GM12891 (cell line): ENCODE results near the gene EHMT1.
"Not testable (repeated sequence)": the region's sequence is repeated elsewhere in the genome, so short reads cannot be mapped to it uniquely, and the experiment has no call there.

Experiments
- DNase-seq: peaks from one replicate; pipeline ENCODE4 v3.0.0; 2011; ENCODE audit warnings: low spot score; ENCODE audit not compliant: insufficient read length
- FAIRE-seq: peaks from 2 replicates; lab custom pipeline; 2011; peaks lifted over from hg19 to GRCh38; lab: Jason Lieb, UNC
- PAX5 ChIP-seq: IDR thresholded peaks from 2 replicates; pipeline ENCODE4 v1.6.1; 2011; ENCODE audit warnings: low read length, moderate library complexity, mild to moderate bottlenecking; ENCODE audit not compliant: insufficient read depth, severe bottlenecking
- POLR2A ChIP-seq: IDR thresholded peaks from 2 replicates; pipeline ENCODE4 v1.6.1; 2011; ENCODE audit warnings: low read depth, low read length, control low read depth
- POLR2AphosphoS5 ChIP-seq: IDR thresholded peaks from 2 replicates; pipeline ENCODE4 v1.6.1; 2011; ENCODE audit warnings: low read depth, low read length, control low read depth
- POU2F2 ChIP-seq: IDR thresholded peaks from 2 replicates; pipeline ENCODE4 v1.6.1; 2011; ENCODE audit warnings: low read depth, mild to moderate bottlenecking, control low read depth, low read length, moderate library complexity
- SPI1 ChIP-seq: IDR thresholded peaks from 2 replicates; pipeline ENCODE4 v1.6.1; 2011; ENCODE audit warnings: low read depth, low read length, control low read depth
- TAF1 ChIP-seq: IDR thresholded peaks from 2 replicates; pipeline ENCODE4 v1.6.1; 2011; ENCODE audit warnings: low read depth, low read length, control low read depth

Gene EHMT1

DNA sequence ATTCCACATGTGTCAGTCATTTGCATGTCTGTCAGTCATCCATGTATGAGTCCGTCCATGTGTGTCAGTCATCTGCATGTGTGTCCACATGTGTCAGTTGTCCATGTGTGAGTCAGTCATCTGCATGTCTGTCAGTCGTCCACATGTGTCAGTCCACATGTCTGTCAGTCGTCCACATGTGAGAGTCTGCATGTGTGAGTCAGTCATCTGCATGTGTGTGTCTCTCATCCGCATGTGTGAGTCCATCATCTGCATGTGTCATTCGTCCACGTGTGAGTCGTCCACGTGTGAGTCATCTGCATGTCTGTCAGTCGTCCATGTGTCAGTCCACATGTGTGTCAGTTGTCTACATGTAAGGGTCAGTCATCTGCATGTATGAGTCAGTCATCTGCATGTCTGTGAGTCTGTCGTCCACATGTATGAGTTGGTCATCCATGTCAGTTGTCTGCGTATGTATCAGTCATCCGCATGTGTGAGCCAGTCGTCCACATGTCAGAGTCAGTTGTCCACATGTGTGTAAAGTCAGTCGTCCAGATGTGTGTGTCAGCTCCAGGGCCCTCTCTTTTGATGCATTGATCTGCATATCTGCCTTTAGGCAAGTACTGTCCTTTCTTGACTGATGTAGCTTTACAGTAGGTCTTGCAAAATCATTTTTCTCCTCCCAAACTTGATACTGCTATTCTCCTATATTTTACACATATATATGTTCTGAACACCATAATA is 186.3 kb downstream of the EHMT1 start:
- FAIRE-seq (peak; percentile 86), DNase-seq (no peak)
- no peak for TF ChIP-seq SPI1
- no peak for TF ChIP-seq PAX5
- TF ChIP-seq POLR2A, result no peak
- TF ChIP-seq POU2F2, result no peak
- TF ChIP-seq TAF1, result no peak
- no peak for TF ChIP-seq POLR2AphosphoS5

DNA sequence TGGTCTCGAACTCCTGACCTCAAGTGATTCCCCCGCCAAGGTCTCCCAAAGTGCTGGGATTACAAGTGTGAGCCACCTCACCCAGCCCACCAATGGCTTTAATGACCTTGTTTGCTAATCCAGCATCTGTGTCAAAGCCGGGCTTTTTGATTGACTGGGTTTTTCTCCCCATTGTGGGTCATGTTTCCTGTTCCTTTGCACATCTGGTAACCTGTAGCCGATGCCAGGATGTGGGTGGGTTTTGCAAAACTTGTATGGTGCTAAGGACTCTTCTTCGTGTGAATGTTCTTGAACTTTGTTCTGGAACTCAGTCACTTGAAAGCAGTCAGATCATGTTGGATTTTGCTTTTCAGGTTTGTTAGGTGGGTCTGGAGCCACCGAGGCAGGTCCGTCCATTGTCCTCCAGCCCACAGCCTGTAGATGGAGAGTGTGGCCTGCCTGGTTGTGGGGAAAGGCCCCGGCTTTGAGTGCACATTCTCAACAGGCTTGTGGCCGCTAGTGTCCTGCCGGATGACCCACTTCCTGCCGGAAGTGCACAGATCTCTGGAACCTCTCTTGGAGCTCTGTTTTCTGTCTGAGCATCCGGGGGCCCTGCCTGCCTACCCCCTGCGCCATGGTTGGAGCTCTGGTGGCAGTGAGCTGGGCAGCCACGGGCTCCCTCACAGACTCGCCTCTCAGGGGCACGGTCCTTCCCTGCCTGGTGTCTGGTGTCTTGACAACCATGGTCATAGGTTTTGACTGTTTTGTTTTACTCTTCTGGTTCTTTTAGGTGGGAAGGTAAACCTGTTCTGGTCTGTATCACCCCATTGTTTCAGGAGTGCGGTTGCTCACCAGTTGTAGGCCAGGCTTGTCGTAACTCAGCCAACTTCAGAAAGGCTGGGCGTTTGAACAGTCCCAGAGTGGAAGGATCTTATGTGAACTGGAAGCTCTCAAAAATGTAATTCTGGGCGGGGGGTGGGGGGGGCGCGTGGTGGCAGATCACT is 189.2 kb downstream of the EHMT1 start:
- FAIRE-seq (peak; percentile 50), DNase-seq (no peak)
- TF ChIP-seq PAX5 (no peak), POLR2A (no peak), POU2F2 (no peak)

DNA sequence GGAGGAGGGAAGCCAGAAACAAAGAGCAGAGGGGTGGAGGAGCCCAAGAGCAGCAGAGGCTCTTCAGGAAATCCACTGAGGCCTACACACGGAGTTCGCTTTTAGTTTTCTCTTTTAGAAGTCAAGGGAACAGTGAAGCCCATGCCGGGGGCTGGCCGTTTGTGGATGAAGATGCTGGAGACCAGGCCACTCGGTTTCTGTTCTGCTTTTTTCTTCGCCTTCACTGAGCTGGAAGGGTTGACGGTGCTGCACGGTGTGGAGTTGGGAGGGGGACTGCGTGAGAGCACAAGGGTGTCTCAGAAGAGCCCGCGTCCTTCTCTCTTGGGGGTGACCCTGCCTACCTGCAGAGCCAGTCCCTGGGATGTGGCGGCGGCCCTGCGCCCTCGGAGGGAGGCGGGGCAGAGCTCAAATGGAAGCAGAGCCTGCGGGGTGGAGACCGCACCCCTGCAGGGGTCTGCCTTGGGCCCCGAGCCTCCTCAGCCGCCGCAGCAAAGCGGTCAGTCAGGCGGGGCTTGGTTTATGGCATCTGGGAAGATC is 190.3 kb downstream of the EHMT1 start:
- TF ChIP-seq POU2F2 (no peak), SPI1 (peak; percentile 99)
- peak; percentile 68 for FAIRE-seq
- DNase-seq, result peak; percentile 85

DNA sequence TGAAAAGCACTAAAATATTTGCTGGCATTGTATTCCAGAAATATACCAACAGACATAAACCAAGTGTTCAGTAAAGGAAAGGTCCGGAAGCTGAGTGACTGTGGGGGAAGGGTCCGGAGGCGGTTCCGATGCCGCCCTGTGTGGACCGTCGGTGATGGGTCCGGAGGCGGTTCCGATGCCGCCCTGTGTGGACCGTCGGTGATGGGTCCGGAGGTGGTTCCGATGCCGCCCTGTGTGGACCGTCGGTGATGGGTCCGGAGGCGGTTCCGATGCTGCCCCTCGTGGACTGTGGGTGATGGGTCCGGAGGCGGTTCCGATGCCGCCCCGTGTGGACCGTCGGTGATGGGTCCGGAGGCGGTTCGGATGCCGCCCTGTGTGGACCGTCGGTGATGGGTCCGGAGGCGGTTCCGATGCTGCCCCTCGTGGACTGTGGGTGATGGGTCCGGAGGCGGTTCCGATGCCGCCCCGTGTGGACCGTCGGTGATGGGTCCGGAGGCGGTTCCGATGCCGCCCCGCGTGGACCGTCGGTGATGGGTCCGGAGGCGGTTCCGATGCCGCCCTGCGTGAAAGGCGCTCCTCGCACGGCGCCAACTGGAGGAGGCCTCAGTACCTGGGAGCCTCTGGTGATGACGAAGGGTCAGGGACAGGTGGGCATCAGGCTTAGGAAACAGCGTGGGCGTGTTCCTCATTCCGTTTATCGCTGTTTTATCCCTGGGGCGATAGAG is 191.1 kb downstream of the EHMT1 start:
- not testable (repeated sequence) for FAIRE-seq, DNase-seq

DNA sequence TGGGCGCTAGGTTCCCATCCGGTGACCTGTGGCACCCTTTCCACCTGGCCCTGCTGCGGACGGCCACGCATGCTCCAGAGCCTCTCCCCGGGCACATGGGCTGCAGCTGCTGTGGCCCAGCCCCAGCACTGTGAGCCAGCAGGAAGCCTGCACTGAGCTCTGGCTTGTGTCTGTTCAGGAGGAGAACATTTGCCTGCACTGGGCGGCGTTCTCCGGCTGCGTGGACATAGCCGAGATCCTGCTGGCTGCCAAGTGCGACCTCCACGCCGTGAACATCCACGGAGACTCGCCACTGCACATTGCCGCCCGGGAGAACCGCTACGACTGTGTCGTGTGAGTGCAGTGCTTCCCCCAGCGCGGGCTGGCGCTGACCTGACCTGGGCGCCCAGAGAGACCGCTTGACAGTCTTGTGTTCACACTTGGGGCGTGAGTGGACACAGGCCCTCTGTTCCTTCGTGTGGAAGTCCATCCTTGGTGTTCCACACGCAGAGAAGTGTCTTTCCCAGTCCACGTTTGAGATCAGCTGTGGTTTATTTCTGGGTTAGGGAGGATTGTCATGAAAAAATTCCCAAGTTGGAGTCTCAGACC is 192.6 kb downstream of the EHMT1 start:
- no peak for DNase-seq
- FAIRE-seq, result no peak
- TF ChIP-seq POLR2AphosphoS5 (no peak), POU2F2 (no peak), TAF1 (no peak), PAX5 (no peak), POLR2A (no peak), SPI1 (no peak)

DNA sequence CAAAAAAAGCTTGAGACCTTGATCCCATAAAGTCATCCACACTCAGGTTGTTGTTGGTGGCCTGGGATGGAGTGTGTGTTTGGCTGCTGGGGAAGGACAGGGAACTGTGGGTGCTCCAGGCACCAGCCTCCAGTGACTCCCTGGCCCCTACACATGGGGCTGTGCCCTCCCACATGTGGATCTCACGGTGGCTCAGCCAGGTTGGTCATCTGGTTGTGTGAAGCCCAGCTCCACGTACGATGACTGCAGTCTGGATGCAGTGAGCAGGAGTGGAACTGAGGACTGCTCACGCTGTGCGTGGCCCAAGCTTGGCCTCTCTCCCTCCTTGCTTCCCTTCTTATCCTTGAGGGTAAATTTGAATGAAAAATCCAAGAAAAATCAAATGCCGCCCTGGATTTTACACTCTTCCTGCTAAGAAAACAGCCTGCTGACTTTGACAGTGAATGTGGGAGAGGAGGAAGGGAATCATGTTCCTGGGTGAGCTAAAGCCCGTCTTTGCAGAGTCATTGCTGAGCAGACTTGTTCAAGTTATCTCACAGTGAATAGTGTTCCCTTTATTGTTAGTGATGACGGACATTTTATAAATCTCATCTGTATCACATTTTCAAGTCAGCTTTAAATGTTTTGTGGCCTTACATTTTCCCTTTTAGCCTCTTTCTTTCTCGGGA is 193.7 kb downstream of the EHMT1 start:
- no peak for TF ChIP-seq POU2F2
- TF ChIP-seq POLR2A, result no peak
- no peak for TF ChIP-seq PAX5
- TF ChIP-seq POLR2AphosphoS5, result no peak
- no peak for TF ChIP-seq TAF1
- TF ChIP-seq SPI1, result no peak
- FAIRE-seq, result no peak
- no peak for DNase-seq

DNA sequence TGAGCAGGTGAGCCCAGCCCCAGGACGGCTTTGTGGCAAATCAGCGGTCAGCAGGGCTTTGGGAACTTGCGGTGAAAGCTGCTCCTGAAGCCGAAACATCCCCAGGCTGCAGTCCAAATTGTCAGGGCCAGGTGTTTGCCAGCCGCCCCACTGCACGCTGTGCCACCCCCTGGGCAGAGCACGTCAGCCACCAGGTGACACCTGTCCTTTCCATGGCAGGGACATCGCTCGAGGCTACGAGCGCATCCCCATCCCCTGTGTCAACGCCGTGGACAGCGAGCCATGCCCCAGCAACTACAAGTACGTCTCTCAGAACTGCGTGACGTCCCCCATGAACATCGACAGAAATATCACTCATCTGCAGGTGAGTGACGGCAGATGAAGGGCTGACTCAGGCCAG is 194.4 kb downstream of the EHMT1 start:
- FAIRE-seq, result no peak
- no peak for DNase-seq

DNA sequence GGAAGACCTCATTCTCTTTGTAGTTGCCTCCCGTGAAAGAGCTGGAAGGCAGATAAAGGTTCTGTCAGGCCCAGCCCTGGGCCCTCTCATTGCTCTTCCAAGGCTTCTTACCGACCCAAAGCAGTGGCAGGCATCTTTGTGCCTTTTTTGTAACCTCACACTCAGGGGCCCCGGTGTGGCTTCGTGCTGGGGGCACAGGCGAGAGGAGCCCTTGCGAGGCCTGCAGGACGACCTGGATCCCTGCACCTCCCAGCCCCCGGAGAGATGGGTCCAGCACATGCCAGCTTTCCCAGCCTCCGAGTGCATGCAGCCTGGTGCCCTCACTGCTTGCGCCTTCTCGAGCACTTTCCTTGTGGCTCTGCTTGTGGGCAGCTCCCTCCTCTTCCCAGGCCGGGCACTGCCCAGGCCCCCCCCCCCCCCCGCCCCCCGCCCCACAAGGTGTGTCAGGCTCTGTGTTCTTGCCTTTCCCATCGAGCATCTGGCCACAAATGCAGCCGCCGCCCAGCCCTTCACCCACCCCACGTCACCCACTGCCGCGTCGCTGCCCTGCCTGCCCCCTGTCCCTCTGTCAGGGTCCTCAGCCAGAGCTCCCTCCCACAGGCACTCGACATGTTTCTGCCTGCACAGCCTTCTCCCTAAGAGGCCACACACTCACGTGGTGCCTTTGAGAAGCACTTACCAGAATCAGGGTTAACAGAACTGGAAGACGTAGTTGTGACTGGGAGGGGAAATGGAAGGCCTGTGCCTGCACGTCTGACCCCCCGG is 195.0 kb downstream of the EHMT1 start:
- DNase-seq (no peak), FAIRE-seq (no peak)
- TF ChIP-seq PAX5, result no peak
- no peak for TF ChIP-seq SPI1
- no peak for TF ChIP-seq TAF1
- no peak for TF ChIP-seq POU2F2
- no peak for TF ChIP-seq POLR2AphosphoS5
- no peak for TF ChIP-seq POLR2A

More for the DNA sequence above, 194.4 kb downstream of the EHMT1 start:
- TF ChIP-seq POLR2AphosphoS5 (no peak), POLR2A (no peak), PAX5 (no peak), TAF1 (no peak), SPI1 (no peak), POU2F2 (no peak)
